Measurements from ENCODE around the gene AGPAT2.

The AGPAT2 gene

DNA sequence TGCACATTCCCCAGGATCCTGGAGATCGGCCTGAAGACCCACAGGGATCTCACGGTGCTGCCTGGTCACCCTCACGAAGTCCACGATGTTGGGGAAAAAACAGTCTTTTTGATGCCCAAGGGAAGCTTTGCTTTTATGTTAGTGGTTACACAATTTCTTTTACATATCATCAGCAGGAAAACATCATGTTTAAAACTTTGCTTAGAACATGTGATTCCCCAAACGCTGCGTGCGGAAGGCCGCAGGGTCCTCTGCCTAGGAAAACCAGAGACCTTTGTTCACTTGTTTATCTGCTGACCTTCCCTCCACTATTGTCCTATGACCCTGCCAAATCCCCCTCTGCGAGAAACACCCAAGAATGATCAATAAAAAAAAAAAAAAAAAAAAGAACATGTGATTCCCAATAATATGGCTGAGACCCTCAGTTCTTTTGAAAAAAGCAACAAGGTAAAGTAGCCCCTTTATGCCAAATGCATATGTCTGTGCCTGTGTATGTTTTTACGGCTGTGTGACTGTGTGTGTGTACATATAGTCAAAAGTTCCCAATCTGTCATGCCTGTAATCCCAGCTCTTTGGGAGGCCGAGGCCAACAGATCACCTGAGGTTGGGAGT, 11.5 kb upstream of the AGPAT2 start:
- ChIA-PET POLR2A (ENCODE audit: low non-redundant PET) (interaction anchor here (0.6 kb wide), 1 partner anchor 30 kb away, joined by 3 read pairs; no protein-coding TSS in a partner anchor), CTCF (interaction anchor here (0.6 kb wide), 2 partner anchors 36 to 401 kb away, joined by 3 read pairs; no protein-coding TSS in a partner anchor)
- TF ChIP-seq, protein P1, sequence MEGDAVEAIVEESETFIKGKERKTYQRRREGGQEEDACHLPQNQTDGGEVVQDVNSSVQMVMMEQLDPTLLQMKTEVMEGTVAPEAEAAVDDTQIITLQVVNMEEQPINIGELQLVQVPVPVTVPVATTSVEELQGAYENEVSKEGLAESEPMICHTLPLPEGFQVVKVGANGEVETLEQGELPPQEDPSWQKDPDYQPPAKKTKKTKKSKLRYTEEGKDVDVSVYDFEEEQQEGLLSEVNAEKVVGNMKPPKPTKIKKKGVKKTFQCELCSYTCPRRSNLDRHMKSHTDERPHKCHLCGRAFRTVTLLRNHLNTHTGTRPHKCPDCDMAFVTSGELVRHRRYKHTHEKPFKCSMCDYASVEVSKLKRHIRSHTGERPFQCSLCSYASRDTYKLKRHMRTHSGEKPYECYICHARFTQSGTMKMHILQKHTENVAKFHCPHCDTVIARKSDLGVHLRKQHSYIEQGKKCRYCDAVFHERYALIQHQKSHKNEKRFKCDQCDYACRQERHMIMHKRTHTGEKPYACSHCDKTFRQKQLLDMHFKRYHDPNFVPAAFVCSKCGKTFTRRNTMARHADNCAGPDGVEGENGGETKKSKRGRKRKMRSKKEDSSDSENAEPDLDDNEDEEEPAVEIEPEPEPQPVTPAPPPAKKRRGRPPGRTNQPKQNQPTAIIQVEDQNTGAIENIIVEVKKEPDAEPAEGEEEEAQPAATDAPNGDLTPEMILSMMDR (conservative IDR thresholded peaks at IDR 0.05; ENCODE audit: low read depth) = no peak
- H3K27ac ChIP-seq = no peak overlapping the region
- no peak for DNase-seq (ENCODE audit: low spot score)

DNA sequence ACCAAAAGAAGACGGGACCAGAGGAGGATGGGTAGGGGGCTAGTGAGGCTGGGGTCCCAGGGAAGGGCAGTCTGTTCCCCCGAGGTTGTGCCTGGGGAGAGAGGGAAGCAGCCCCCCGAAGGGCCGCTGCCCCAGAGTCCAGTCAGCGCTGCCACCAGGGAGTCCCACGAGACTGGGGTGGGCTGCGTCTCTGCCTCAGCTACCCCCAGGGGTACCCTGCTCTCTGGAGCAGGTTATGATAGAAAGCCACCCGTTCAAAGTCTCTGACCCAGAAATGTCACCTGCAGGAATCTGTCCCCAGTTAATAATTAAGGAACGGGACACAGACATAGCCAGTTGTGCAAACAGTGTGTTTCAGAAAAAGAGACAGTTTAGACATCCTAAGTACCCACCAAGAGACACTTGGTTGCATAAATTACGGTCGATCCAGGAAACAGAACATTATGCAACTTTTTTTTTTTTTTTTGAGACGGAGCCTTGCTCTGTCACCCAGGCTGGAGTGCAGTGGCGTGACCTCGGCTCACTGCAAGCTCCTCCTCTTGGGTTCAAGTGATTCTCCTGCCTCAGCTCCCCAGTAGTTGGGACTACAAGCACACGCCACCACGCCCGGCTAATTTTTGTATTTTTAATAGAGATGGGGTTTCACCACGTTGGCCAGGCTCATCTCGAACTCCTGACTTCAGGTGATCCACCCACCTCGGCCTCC, 10.7 kb upstream of the AGPAT2 start:
- TF ChIP-seq, protein P1 (conservative IDR thresholded peaks at IDR 0.05; ENCODE audit: low read depth) = no peak
- ChIA-PET POLR2A (ENCODE audit: low non-redundant PET) (no interaction called here), CTCF (interaction anchor here (0.6 to 0.7 kb wide), 2 partner anchors 24 to 37 kb away, joined by 3 to 4 read pairs; no protein-coding TSS in a partner anchor)
- H3K27ac ChIP-seq = no peak overlapping the region
- DNase-seq (ENCODE audit: low spot score) = no peak

DNA sequence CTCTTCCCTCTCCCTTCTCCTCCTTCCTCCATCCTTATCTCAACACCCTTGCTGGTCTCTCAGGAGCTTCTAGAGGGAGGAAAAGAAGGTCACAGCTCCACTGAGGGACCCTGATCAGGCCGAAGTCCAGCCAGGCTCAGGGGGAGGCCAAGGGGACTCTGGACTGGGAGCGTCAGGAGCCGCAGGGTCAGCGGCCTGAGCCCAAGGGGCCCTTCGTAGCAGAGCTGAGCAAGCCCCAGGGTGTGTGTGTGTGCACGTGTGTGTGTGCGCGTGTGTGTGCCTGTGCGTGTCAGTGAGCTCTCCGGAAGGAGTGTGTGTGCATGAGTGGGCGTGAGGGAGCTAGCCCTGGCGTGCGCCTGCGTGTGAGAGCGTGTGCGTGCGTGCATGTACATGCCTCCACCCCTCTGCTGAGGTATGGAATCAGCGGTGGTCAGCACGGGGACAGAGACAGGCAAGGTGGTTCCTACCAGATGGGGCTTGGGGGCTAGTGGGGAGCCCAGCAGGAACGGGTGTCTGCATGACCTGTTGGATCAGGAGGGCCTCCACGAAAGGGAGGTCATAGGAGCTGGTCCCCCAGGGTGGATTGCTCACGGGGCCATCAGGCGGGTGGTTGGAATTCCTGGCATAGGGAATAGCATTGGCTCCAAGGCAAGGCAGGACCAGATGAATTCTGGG, 10.0 kb upstream of the AGPAT2 start:
- ChIA-PET POLR2A (ENCODE audit: low non-redundant PET) (no interaction called here), CTCF (no interaction called here)
- no peak overlapping the region for H3K27ac ChIP-seq
- TF ChIP-seq, protein P1 (conservative IDR thresholded peaks at IDR 0.05; ENCODE audit: low read depth) = no peak
- DNase-seq (ENCODE audit: low spot score) = no peak

DNA sequence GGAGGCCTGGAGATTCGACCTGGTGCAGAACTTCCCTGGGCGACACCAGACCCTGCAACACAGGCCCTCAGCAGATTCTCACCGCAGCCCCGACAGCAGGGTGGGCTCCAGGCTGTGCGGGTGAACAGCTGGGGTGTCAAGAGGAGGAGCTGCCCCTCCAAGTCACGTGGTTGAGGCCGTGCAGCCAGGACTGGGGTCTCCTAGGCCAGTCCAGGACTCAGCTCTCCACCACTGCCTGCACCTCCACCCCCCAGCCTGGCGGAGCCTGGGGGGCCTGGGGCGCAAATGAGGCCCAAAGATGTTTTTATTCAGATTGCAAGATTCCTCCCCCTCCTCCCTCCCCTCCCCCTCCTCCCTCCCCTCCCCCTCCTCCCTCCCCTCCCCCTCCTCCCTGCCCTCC, 9.2 kb upstream of the AGPAT2 start:
- TF ChIP-seq, protein P1 (conservative IDR thresholded peaks at IDR 0.05; ENCODE audit: low read depth) = no peak
- CTCF ChIA-PET = no interaction called here
- DNase-seq (ENCODE audit: low spot score) = no peak
- H3K27ac ChIP-seq = peak overlapping the region; percentile 84
- POLR2A ChIA-PET (ENCODE audit: low non-redundant PET) = no interaction called here

DNA sequence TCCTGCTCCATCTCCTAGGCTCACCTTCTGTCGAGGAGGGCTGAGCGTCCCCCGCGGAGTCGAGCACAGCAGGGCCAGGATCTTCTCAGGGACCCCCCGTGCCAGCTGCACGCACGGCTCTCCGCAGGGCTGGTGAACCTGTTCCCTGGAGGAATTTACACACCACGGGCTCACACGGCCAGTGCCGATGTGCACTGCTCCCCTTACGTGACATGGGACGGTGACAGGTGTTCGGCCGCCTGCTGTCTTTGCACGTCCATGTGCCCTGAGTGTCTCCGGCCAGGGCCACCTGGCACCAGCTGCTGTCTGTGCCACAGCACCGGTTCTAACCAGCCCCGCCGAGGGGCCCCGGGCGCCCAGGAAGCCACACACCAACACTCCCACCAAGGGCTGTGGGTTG, 8.7 kb upstream of the AGPAT2 start:
- TF ChIP-seq, protein P1 (conservative IDR thresholded peaks at IDR 0.05; ENCODE audit: low read depth) = no peak
- no peak for DNase-seq (ENCODE audit: low spot score)
- ChIA-PET POLR2A (ENCODE audit: low non-redundant PET) (interaction anchor here (0.6 kb wide), 1 partner anchor 969 kb away, joined by 3 read pairs; no protein-coding TSS in a partner anchor), CTCF (interaction anchor here (0.6 to 2.8 kb wide), 6 partner anchors 18 to 334 kb away, joined by 3 to 22 read pairs (median 4); partner anchors contain the start of gene LCN6)
- peak overlapping the region; percentile 84 for H3K27ac ChIP-seq

DNA sequence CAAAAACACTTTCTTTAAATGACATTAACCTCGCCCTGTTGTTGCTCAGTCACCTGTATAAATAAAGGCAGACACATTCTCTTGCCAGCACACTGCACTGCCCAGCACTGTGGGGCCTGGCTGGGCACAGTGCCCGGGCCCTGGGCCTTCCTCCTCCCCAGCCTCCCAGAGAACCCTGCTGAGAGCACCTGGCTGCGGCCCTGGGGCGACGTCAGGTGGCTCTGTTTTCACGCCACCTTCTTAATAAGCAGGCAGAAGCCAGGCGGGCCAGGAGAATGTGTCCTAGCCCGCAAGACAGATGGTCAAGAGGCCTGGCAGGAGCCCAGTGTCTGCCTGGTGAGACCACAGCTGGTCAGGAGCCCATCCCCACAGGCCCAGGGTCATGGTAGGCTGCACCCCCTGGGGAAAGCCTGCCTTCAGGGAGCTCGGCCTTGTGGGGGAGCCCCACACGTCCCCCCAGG, 8.2 kb upstream of the AGPAT2 start:
- ChIA-PET CTCF (interaction anchor here (0.6 to 2.8 kb wide), 10 partner anchors 11 to 334 kb away, joined by 3 to 28 read pairs (median 4); partner anchors contain the start of gene LCN6), POLR2A (ENCODE audit: low non-redundant PET) (interaction anchor here (0.6 kb wide), 1 partner anchor 970 kb away, joined by 3 read pairs; no protein-coding TSS in a partner anchor)
- TF ChIP-seq, protein P1 (conservative IDR thresholded peaks at IDR 0.05; ENCODE audit: low read depth) = no peak
- DNase-seq (ENCODE audit: low spot score) = no peak
- H3K27ac ChIP-seq = peak overlapping the region; percentile 84

Data from RWPE1 (cell line).